ENCODE measurements around the gene SREK1IP1.
"Not testable (repeated sequence)": the region's sequence is repeated elsewhere in the genome, so short reads cannot be mapped to it uniquely, and the experiment has no call there.

The SREK1IP1 gene

GRCh38 chr5:64763948-64764503 is 4.5 kb downstream of the SREK1IP1 start:
- DNase-seq = no peak

DNA sequence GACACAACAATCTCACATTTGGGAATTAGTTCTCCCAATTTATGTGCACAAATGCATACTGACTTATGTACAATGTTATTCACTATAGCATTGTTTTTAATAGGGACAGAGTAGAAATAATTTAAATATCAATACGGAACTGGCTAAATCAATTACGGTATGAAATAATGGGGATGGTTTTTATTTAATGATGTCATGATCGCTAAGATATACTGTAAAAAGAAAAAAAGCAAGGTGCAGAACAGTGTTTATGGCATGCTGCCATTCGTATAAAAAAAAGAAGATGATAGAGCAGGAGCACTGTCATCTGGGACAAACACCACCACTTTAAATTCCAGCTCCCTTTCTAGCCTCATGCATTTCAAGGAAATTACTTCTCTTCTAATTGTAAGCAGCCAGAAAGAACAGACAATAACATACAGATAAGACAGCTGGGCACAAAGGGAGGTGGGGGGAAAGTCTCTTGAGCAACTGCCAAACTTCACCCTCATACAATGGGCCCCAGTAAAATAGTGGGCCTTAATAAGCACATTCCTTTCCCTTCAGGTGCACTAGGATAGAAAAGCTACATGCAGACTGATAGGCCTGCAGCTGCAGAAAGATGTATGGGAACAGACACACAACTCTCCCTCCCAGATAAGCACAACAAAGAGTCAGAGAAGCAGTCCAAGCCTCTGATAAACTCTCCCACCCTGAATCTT is 8.4 kb downstream of the SREK1IP1 start:
- no peak for DNase-seq

GRCh38 chr5:64758901-64759300 is 9.6 kb downstream of the SREK1IP1 start:
- no peak for DNase-seq

DNA sequence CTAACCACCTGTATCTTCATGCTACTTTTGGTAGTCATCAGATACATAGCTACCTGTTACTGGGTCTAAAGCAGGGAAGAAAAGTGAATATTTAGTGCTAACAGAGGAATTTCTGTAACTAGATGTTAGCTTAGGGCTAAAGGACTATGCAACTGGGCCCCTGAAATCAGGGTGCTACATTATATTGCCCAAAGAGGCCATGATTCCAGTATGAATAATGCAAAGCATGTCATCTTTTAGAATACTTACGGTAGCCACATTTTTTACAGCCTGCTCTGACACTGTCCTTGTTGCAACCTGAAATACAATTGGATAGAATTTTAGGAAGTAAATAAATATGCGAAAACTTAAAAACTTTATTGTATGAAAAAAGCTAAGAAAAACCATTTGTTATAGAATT is 14.4 kb downstream of the SREK1IP1 start:
- DNase-seq = no peak

DNA sequence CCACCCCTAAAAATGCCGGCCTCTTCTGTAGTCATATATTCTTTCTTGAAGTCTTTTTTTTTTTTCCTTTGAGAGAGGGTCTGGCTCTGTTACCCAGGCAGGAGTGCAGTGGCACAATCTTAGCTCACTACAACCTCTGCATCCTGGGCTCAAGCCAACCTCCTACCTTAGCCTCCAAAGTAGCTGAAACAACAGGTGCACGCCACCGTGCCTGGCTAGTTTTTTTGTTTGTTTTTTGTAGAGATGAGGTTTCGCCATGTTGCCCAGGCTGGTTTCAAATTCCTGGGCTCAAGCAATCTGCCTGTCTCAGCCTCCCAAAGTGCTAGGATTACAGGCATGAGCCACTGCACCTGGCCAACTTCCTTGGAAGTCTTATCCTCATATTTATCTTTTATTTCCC is 19.1 kb downstream of the SREK1IP1 start:
- DNase-seq = no peak

DNA sequence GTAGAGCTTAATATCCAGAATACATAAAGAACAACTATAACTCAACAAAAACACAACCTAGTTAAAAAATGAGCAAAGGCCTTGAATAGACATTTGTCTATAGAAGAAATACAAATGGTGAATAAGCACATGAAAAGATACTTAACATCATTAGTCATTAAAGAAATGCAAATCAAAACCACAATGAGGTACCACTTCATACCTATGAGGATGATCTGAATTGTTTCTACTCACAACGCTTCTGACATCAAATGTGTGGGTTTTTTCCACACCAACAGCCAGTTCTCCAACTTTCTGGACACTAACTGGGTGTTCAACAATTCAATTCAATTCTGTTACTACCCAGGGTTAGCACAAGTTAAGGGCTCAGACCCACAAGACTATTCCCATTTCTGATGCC is 22.0 kb downstream of the SREK1IP1 start:
- DNase-seq = no peak

- no peak for DNase-seq
These were observed 23.6 kb downstream of the SREK1IP1 start for GRCh38 chr5:64744914-64745313.

GRCh38 chr5:64742821-64743220 is 25.7 kb downstream of the SREK1IP1 start:
- no peak for DNase-seq

- no peak for DNase-seq
These were observed 26.1 kb downstream of the SREK1IP1 start for GRCh38 chr5:64742411-64742810.

- no peak for DNase-seq
These were observed 41.3 kb downstream of the SREK1IP1 start for GRCh38 chr5:64727150-64727549.

GRCh38 chr5:64722588-64722987 is 45.9 kb downstream of the SREK1IP1 start:
- no peak for DNase-seq

DNA sequence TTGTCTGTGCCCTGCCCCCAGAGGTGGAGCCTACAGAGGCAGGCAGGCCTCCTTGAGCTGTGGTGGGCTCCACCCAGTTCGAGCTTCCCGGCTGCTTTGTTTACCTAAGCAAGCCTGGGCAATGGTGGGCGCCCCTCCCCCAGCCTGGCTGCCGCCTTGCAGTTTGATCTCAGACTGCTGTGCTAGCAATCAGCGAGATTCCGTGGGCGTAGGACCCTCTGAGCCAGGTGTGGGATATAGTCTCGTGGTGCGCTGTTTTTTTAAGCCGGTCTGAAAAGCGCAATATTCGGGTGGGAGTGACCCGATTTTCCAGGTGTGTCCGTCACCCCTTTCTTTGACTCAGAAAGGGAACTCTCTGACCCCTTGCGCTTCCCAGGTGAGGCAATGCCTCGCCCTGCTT is 54.0 kb downstream of the SREK1IP1 start:
- not testable (repeated sequence) for DNase-seq

DNA sequence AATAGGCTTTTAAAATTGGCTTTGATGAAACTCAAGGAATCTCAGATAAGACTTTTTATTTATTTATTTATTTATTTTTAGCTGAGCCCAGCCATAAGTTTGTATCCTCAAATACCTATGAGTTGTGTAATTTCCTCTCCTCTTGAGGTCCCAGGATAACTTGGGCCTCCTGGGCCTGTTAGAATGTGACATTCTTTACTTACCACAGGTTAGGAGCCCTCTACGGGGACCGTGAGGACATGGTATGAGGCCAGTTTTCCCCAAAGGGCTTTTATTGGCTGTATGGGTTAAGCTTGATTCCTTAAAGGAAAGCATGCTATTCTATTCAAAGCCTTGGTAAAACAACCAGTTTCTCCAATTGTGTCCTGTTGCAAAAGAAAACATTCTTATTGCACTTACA is 61.3 kb downstream of the SREK1IP1 start:
- no peak for DNase-seq

DNA sequence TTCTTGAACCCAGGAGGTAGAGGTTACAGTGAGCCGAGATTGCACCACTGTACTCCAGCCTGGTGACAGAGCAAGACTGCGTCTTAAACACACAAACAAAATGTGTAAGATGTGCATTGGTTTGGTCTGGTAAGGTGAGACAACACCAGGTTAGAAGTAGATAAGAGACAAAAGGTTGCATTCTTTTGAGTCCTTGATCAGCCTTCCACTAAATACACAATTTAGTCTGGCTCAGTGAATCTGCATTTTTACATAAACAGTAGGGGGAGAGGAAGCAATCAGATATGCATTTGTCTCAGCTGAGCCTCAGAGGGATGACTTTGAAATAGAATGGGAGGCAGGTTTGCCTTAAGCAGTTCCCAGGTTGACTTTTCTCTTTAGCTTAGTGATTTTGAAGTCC is 62.4 kb downstream of the SREK1IP1 start:
- not testable (repeated sequence) for DNase-seq

DNA sequence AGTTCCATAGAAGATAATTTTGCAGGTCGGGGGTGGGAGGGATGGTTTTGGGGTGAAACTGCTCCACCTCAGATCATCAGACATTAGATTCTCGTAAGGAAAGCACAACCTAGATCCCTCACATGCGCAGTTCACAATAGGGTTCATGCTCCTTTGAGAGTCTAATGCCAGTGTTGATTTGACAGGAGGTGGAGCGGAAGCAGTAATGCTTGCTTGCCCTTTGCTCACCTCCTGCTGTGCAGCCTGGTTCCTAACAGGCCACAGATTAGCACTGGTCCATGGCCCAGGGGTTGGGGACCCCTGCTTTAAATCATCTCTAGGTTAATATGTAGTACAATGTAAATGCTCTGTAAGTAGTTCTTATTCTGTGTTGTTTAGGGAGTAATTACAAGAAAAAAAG is 67.7 kb downstream of the SREK1IP1 start:
- no peak for DNase-seq

DNA sequence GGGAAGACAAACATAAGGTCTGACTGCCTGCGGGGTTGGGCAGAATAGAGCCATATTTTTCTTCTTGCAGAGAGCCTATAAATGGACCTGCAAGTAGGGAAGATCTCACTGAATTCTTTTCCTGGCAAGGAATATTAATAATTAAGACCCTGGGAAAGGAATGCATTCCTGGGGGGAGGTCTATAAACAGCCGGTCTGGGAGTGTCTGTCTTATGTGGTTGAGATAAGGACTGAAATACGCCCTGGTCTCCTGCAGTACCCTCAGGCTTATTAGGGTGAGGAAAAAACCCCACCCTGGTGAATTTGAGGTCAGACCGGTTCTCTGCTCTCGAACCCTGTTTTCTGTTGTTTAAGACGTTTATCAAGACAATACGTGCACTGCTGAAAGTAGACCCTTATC is 72.1 kb downstream of the SREK1IP1 start:
- not testable (repeated sequence) for DNase-seq

- no peak for DNase-seq
These were observed 74.9 kb downstream of the SREK1IP1 start for GRCh38 chr5:64693636-64694035.

- no peak for DNase-seq
These were observed 77.2 kb downstream of the SREK1IP1 start for GRCh38 chr5:64691291-64691690.

DNA sequence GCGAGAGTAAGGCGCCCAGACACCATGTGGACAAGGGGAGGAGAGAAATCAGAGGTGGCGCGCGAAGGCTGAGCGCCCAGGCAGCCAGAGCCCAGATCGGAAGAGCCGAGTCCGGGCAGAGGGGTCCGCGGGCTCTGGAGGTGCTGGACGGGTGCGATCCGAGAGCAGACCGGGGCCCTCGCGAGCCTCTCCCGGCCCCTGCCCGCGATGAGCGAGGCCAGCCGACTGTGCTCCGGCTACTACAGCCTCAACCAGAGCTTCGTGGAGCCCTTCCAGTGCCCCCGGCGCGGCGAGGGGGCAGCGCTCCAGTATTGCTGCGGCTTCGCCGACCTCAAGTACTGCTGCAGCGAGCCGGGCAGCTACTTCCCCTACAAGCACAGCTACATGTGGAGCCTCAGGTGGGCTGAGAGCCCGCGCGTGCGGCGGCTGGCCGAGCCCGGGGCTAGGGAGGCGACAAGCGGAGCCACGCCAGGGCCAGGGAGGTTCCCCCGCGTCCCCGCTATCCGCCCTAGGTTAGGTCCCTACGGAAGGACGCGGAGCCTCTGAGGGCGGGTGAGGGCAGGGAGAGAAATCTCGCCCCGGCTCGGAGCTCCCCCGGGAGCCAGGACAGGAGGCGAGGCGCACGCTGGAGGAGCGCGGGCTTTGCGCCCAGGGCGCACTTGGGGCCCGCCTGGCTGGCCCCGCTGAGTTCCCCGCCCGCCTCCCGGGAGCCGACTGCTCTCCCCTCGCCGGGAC is 77.9 kb downstream of the SREK1IP1 start, which contains the start of gene SHISAL2B:
Gene SHISAL2B, plus strand, starts transcription at position 87 of the 735 bp plus-strand sequence. Its CDS starts 121 bp downstream, at position 208.
- peak in 2 of 4 experiments; percentile 7 to 18 for DNase-seq

DNA sequence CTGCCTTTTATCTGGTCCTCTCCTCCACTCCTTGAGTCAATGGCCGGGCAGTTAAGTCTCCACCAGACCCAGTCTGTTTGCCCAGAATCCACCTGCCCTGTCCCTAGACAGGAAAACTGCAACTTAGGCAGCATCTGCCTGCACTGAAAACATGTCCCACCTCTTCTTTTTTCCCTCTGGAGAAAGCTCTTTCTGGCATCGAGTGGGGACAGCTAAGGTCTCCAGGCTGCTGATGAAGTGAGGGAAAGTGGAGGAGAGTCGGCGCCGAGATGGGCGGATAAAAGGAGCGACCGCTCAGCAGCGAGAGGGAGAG is 78.4 kb downstream of the SREK1IP1 start:
- DNase-seq = no peak

DNA sequence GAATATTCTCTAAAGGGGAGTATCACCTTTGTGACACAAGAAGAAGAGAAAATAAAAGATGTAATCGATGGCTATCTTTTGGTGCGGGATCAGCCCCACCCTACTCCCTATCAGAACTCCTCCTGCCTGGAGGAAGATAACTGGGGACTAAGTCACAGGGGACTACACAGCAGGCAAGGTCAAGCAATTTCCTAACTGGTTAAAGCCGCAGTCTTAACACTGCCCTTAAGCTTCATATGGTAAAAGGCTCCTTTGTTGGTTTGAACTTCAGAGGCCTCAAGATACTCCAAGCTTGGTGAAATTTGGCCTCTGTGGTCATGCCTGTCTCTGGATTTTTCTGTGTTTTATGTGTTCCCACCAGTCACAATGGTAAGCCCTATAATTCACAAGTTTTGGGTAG is 79.5 kb downstream of the SREK1IP1 start:
- DNase-seq = no peak

DNA sequence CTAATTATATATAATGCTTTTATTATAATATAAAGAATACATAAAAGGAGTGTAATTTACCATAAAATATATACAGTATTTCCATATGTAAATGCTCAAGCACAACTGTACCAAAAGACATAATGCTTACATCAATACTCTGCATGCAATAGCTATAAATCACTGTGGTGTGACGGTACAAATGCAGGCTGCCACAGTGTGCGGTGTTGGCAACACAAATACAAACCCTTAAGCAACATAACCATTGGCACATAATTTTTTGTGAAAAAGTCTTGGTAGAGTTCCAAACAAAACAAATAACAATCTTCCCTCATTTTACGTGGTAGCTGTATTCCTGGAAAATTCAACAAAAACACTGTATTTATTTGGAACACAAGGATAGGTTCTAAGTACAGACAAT is 80.1 kb downstream of the SREK1IP1 start:
- DNase-seq = no peak

- DNase-seq = no peak
These were observed 82.6 kb downstream of the SREK1IP1 start for GRCh38 chr5:64685866-64686265.

DNA sequence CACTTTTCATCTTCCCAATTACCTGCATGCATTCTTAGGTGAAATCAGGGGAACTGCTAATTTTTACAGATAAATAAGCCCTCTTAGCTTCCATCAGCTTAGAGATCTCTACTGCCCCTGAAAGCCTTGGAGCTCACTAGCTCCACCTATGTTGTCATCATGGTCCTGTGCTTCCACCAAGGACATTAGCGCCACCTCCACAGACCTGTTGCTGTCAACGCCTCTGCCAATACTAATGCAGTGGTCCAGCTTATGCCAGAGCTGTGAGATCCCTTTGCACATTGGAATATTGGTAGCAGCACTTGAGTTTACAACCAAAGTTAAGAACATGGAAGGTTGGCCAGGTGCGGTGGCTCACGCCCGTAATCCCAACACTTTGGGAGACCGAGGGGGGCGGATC is 85.9 kb downstream of the SREK1IP1 start:
- no peak for DNase-seq
